H1 (cell line): ENCODE data around the gene IRF7. TPM values are rescaled to one million over a fixed set of nuclear protein-coding genes. Genes with fewer than 3 reads are reported as not detected.
A peak's percentile ranks its signal among the peaks of the same experiment; 100 is the strongest.

ENCODE experiments used
- CTCF ChIA-PET: fragments of 300-600 bp; sonication (Branson Sonifier 250); formaldehyde crosslinking; loops from one replicate; lab custom pipeline; 2021; ENCODE audit not compliant: partially characterized antibody; lab: Charles Lee
- POLR2A ChIA-PET: fragments of 300-600 bp; sonication (Branson Sonifier 250); formaldehyde crosslinking; loops from one replicate; lab custom pipeline; 2021; ENCODE audit warnings: inconsistent platforms; ENCODE audit not compliant: partially characterized antibody; lab: Charles Lee
- DNase-seq, 2 experiments: peaks; one replicate each; pipeline versions ENCODE4 v3.0.0 to v3.0.0-alpha.2; 2010 to 2022; ENCODE audit warnings: low spot score in 2 of 2, low read depth in 1 of 2, mixed read lengths in 1 of 2
- FAIRE-seq: peaks from 2 replicates; lab custom pipeline; 2011; peaks lifted over from hg19 to GRCh38; lab: Jason Lieb, UNC
- H2AFZ ChIP-seq: 2 replicates; pipeline ENCODE4 v1.8.1; 2012; ENCODE audit warnings: low read length, inconsistent platforms
- H2AK5ac ChIP-seq: 2 replicates; pipeline ENCODE4 v1.6.1; 2013; ENCODE audit warnings: low read depth, low read length
- H2BK120ac ChIP-seq: replicated peaks from 2 replicates; pipeline ENCODE3; 2013; ENCODE audit warnings: low read depth, low read length, inconsistent platforms
- H2BK12ac ChIP-seq: 2 replicates; pipeline ENCODE4 v1.6.1; 2013; ENCODE audit warnings: low read depth, low read length
- H2BK15ac ChIP-seq: 2 replicates; pipeline ENCODE4 v1.6.1; 2013; ENCODE audit warnings: low read length
- H2BK20ac ChIP-seq: 2 replicates; pipeline ENCODE4 v1.6.1; 2013; ENCODE audit warnings: low read length
- H2BK5ac ChIP-seq: 2 replicates; pipeline ENCODE4 v1.6.1; 2013; ENCODE audit warnings: low read depth, low read length
- H3K14ac ChIP-seq: 2 replicates; pipeline ENCODE4 v1.6.1; 2013; ENCODE audit warnings: inconsistent platforms; ENCODE audit not compliant: insufficient read length
- H3K18ac ChIP-seq: 2 replicates; pipeline ENCODE4 v1.6.1; 2013; ENCODE audit warnings: low read length; ENCODE audit errors: extremely low read depth
- H3K23ac ChIP-seq: 2 replicates; pipeline ENCODE4 v1.6.1; 2013; ENCODE audit warnings: inconsistent platforms; ENCODE audit not compliant: insufficient read length
- H3K23me2 ChIP-seq: 2 replicates; pipeline ENCODE4 v1.6.1; 2013; ENCODE audit warnings: low read depth, low read length
- H3K27ac ChIP-seq: 2 replicates; pipeline ENCODE4 v1.6.1; 2011; ENCODE audit warnings: low read depth, low read length, inconsistent platforms
- H3K27me3 ChIP-seq, 4 experiments: replicated peaks in 1 of 4; 1 replicate in 1 of 4; 2 replicates in 3 of 4; pipeline versions ENCODE4 v1.6.1 to v1.8.1; 2011 to 2013; ENCODE audit warnings: low read length in 3 of 4, mild to moderate bottlenecking in 3 of 4, inconsistent platforms in 2 of 4, mixed read lengths in 2 of 4, moderate library complexity in 1 of 4; ENCODE audit not compliant: control insufficient read depth in 3 of 4, insufficient read depth in 3 of 4; ENCODE audit errors: extremely low read depth in 1 of 4
- H3K36me3 ChIP-seq, 4 experiments: 2 replicates each; pipeline versions ENCODE4 v1.6.1 to v1.8.1; 2011 to 2013; ENCODE audit warnings: mild to moderate bottlenecking in 4 of 4, low read length in 3 of 4, moderate library complexity in 2 of 4, control low read depth in 1 of 4, inconsistent platforms in 1 of 4; ENCODE audit not compliant: insufficient read depth in 4 of 4, control insufficient read depth in 2 of 4
- H3K4ac ChIP-seq: replicated peaks from 2 replicates; pipeline ENCODE3; 2013; ENCODE audit warnings: low read length, low read depth, mixed read lengths, inconsistent platforms; ENCODE audit not compliant: insufficient read length
- H3K4me1 ChIP-seq, 4 experiments: replicated peaks in 1 of 4; 1 replicate in 1 of 4; 2 replicates in 3 of 4; pipeline versions ENCODE4 v1.6.1 to v1.8.1; 2011 to 2013; ENCODE audit warnings: low read length in 3 of 4, inconsistent platforms in 2 of 4, mixed read lengths in 1 of 4; ENCODE audit not compliant: insufficient read depth in 4 of 4, control insufficient read depth in 3 of 4
- H3K4me2 ChIP-seq, 2 experiments: 2 replicates each; pipeline versions ENCODE4 v1.6.1 to v1.8.1; 2011 to 2013; ENCODE audit warnings: low read depth in 2 of 2, low read length in 2 of 2, control low read depth in 1 of 2, inconsistent platforms in 1 of 2, mild to moderate bottlenecking in 1 of 2; ENCODE audit not compliant: insufficient read depth in 1 of 2
- H3K4me3 ChIP-seq, 4 experiments: fragments of 200-600, 300-600 bp in 1 of 4; sonication (generic), shearing (Covaris generic), sonication (Bioruptor Twin) in 1 of 4; 2 replicates each; pipeline versions ENCODE4 v1.5.1 to v1.8.1; 2011 to 2016; ENCODE audit warnings: low read length in 4 of 4, low read depth in 3 of 4, control low read depth in 2 of 4, inconsistent platforms in 2 of 4, mild to moderate bottlenecking in 2 of 4, mixed read lengths in 1 of 4, moderate library complexity in 1 of 4; ENCODE audit not compliant: insufficient read depth in 2 of 4; ENCODE audit errors: extremely low read depth in 1 of 4
- H3K56ac ChIP-seq: replicated peaks from 2 replicates; pipeline ENCODE3; 2013; ENCODE audit warnings: low read depth, mild to moderate bottlenecking, mixed read lengths, low read length, inconsistent platforms; ENCODE audit not compliant: insufficient read length
- H3K79me1 ChIP-seq: 2 replicates; pipeline ENCODE4 v1.6.1; 2013; ENCODE audit warnings: low read depth, low read length, control low read depth
- H3K79me2 ChIP-seq, 2 experiments: 2 replicates each; pipeline versions ENCODE4 v1.6.1 to v1.8.1; 2012 to 2013; ENCODE audit warnings: low read length in 2 of 2, mild to moderate bottlenecking in 2 of 2, inconsistent platforms in 1 of 2; ENCODE audit not compliant: insufficient read depth in 2 of 2, control insufficient read depth in 1 of 2
- H3K9ac ChIP-seq, 4 experiments: replicated peaks in 1 of 4; 1 replicate in 1 of 4; 2 replicates in 3 of 4; pipeline versions ENCODE4 v1.6.1 to v1.8.1; 2011 to 2013; ENCODE audit warnings: low read depth in 3 of 4, low read length in 3 of 4, control low read depth in 2 of 4, mild to moderate bottlenecking in 2 of 4, moderate library complexity in 2 of 4, inconsistent platforms in 1 of 4; ENCODE audit errors: extremely low read depth in 1 of 4
- H3K9me3 ChIP-seq, 2 experiments: 2 replicates each; pipeline versions ENCODE4 v1.6.1 to v1.8.1; 2012 to 2013; ENCODE audit warnings: mild to moderate bottlenecking in 2 of 2, moderate library complexity in 2 of 2, control low read depth in 1 of 2, inconsistent platforms in 1 of 2, low read depth in 1 of 2, low read length in 1 of 2, mixed read lengths in 1 of 2; ENCODE audit not compliant: insufficient read depth in 2 of 2
- H4K20me1 ChIP-seq, 2 experiments: replicated peaks in 1 of 2; 2 replicates each; pipeline versions ENCODE3 to v1.8.1; 2011 to 2013; ENCODE audit warnings: inconsistent platforms in 2 of 2, low read length in 2 of 2, mild to moderate bottlenecking in 1 of 2; ENCODE audit not compliant: insufficient read depth in 2 of 2, control insufficient read depth in 1 of 2
- H4K5ac ChIP-seq: 2 replicates; pipeline ENCODE4 v1.6.1; 2013; ENCODE audit warnings: low read length, low read depth, mixed read lengths, inconsistent platforms; ENCODE audit not compliant: insufficient read length
- H4K8ac ChIP-seq: 2 replicates; pipeline ENCODE4 v1.8.0; 2013; ENCODE audit warnings: mild to moderate bottlenecking, moderate library complexity, low read length, inconsistent platforms; ENCODE audit not compliant: insufficient read depth; ENCODE audit errors: extremely low read depth
- H4K91ac ChIP-seq: replicated peaks from 2 replicates; pipeline ENCODE3; 2013; ENCODE audit warnings: low read length, mixed read lengths, inconsistent platforms; ENCODE audit not compliant: insufficient read length
- ASH2L ChIP-seq: fragments of 200-600, 300-600 bp; sonication (generic); IDR thresholded peaks from one replicate; pipeline ENCODE4 v1.7.1; 2017; ENCODE audit warnings: low read length
- ATF2 ChIP-seq: IDR thresholded peaks from 2 replicates; pipeline ENCODE4 v1.6.1; 2012; ENCODE audit warnings: low read length, inconsistent platforms
- MAFK ChIP-seq: IDR thresholded peaks from 2 replicates; pipeline ENCODE4 v1.6.1; 2012; ENCODE audit warnings: low read depth, mild to moderate bottlenecking, improper control_type of control experiment, low read length
- NANOG ChIP-seq: IDR thresholded peaks from 2 replicates; pipeline ENCODE4 v1.6.1; 2011; ENCODE audit warnings: low read length, low read depth, mild to moderate bottlenecking, inconsistent platforms; ENCODE audit not compliant: insufficient read depth, poor library complexity, severe bottlenecking
- POLR2A ChIP-seq, 2 experiments: IDR thresholded peaks; 1 replicate in 1 of 2; 2 replicates in 1 of 2; pipeline ENCODE4 v1.6.1; 2011; ENCODE audit warnings: low read depth in 2 of 2, low read length in 2 of 2, mild to moderate bottlenecking in 2 of 2; ENCODE audit errors: control extremely low read depth in 1 of 2
- RBBP5 ChIP-seq: IDR thresholded peaks from 2 replicates; pipeline ENCODE4 v1.7.1; 2012; ENCODE audit warnings: low read depth, mild to moderate bottlenecking, inconsistent platforms, low read length, moderate library complexity, borderline replicate concordance
- RNF2 ChIP-seq: fragments of 200-900, 300-1000 bp; sonication (generic); IDR thresholded peaks from 2 replicates; pipeline ENCODE4 v1.7.1; 2016; ENCODE audit warnings: borderline replicate concordance, low read depth, mild to moderate bottlenecking, antibody characterized with exemption, low read length; ENCODE audit not compliant: poor library complexity, severe bottlenecking; ENCODE audit errors: missing control alignments
- RXRA ChIP-seq: IDR thresholded peaks from 2 replicates; pipeline ENCODE4 v1.6.1; 2011; ENCODE audit warnings: low read depth, mild to moderate bottlenecking, low read length, moderate library complexity; ENCODE audit not compliant: insufficient read depth
- TAF7 ChIP-seq: optimal IDR thresholded peaks from 2 replicates; pipeline ENCODE3; 2011; ENCODE audit warnings: low read depth, mild to moderate bottlenecking, inconsistent platforms, low read length, moderate library complexity, borderline replicate concordance
- YY1 ChIP-seq: IDR thresholded peaks from 2 replicates; pipeline ENCODE4 v1.6.1; 2011; ENCODE audit warnings: low read depth, mild to moderate bottlenecking, low read length
- WGBS, 2 experiments: shearing (Covaris generic) in 1 of 2; methylation state at CpG; one replicate each; pipeline versions ENCODE4 v1.1.6 to v1.1.7; 2013 to 2015; ENCODE audit warnings: low lambda C conversion rate in 2 of 2, mixed read lengths in 2 of 2, inconsistent platforms in 1 of 2, low coverage in 1 of 2, missing lambda C conversion rate in 1 of 2; ENCODE audit not compliant: insufficient replicate concordance in 2 of 2, insufficient coverage in 1 of 2, insufficient read length in 1 of 2; ENCODE audit errors: extremely low coverage in 1 of 2, missing lambda C conversion rate in 1 of 2; 5-methylcytosine and 5-hydroxymethylcytosine counted together
- polyA plus RNA-seq, 7 experiments: library from polyadenylated mRNA; depleted of rRNA in 3 of 7; stranded (reverse) in 5 of 7; unstranded in 2 of 7; fragments of >200 nt in 5 of 7; fragments of 200-250 nt in 2 of 7; gene quantifications; 1 replicate in 5 of 7; 2 replicates in 1 of 7; 4 replicates in 1 of 7; pipeline versions ENCODE4 v1.2.1 to v1.2.3, GENCODE V29; 2011 to 2013; ENCODE audit warnings: missing spikeins in 2 of 7, mixed read lengths in 2 of 7
- total RNA-seq: library from RNA; stranded (reverse); fragmentation: NEBNext Ultra II Directional; extraction: Animal tissue kit (Norgen Biotek cat#: 25700); gene quantifications from 2 replicates; pipeline ENCODE4 v1.2.1, GENCODE V29; 2021

The IRF7 gene
- total and polyA plus RNA-seq, 2 of the 8 experiments (the other 6 are each of a cell fraction or from before 2014, with no cell fraction given), result 9.1 to 9.6 TPM

- Histone ChIP-seq H3K23me2 (peaks cover 18% of the 10 kb centered on the region; the same call in 1 of the 2 replicates), H2AK5ac (no peak overlapping the region), H3K4me3 (no peak overlapping the region), H2BK5ac (0 out of 2 replicates have a peak overlapping the region, but pooled peaks have one; percentile 35), H3K36me3 (peaks cover 0 to 3% (median 0%) of the 10 kb centered on the region in 4 experiments; a peak in 1 of 8 replicates), H4K8ac (no peak overlapping the region), H3K27me3 (peaks cover 12 to 32% (median 28%) of the 10 kb centered on the region in 4 experiments), H3K4me1 (peaks cover 0 to 28% (median 18%) of the 10 kb centered on the region in 4 experiments; a peak in 6 of 7 replicates), H3K14ac (no peak overlapping the region), H3K4me2 (no peak overlapping the region), H3K56ac (no peak overlapping the region), H3K4ac (no peak overlapping the region), H3K9me3 (no peaks in the 10 kb centered on the region; a peak in 1 of 4 replicates), H3K27ac (0 out of 2 replicates have a peak overlapping the region, but pooled peaks have one; percentile 13), H4K91ac (no peak overlapping the region), H3K79me2 (no peaks in the 10 kb centered on the region), H2BK12ac (no peak overlapping the region), H3K23ac (no peak overlapping the region), H2AFZ (no peak overlapping the region), H3K18ac (no peak overlapping the region), H2BK15ac (no peak overlapping the region), H3K79me1 (no peaks in the 10 kb centered on the region), H4K5ac (no peak overlapping the region), H2BK20ac (no peak overlapping the region), H3K9ac (no peak overlapping the region), H2BK120ac (no peak overlapping the region), H4K20me1 (peaks cover 0 to 5% of the 10 kb centered on the region in 2 experiments)
- DNase-seq (no peak), FAIRE-seq (no peak)
- ChIA-PET CTCF (interaction anchor here (1.0 to 1.8 kb wide), 5 partner anchors 17 to 115 kb away, joined by 3 to 4 read pairs (median 3); partner anchors contain the start of gene TALDO1), POLR2A (interaction anchor here (0.6 to 1.6 kb wide), 15 partner anchors 17 to 201 kb away, joined by 3 to 10 read pairs (median 3); partner anchors contain the start of genes POLR2L and TSPAN4)
- WGBS, 2 experiments, result 89% methylated on average over 16 of the region's 19 CpGs; no CpG with 5 or more reads in 1 of the 2 experiments
- TF ChIP-seq NANOG (no peak), TAF7 (no peak), ATF2 (no peak), POLR2A (IDR thresholded peaks at IDR 0.05; ENCODE audit: control extremely low read depth in 1 of 2, low read depth in 2 of 2, low read length in 2 of 2) (no peak), YY1 (no peak), RNF2 (no peak), ASH2L (no peak), MAFK (no peak), RBBP5 (no peak), RXRA (no peak)
Observed at GRCh38 chr11:641806-642370, 26.1 kb upstream of the IRF7 start.
